Effector CD8-positive, alpha-beta T cell (primary cell): ENCODE data around the gene KCNIP3.
A peak's percentile ranks its signal among the peaks of the same experiment; 100 is the strongest.
"Not testable (repeated sequence)": the region's sequence is repeated elsewhere in the genome, so short reads cannot be mapped to it uniquely, and the experiment has no call there.

Experiments
- DNase-seq: peaks from one replicate; lab custom pipeline; 2025; lab: John Stamatoyannopoulos, UW

KCNIP3 gene

GRCh38 chr2:95383635-95384027 is 86.5 kb downstream of the KCNIP3 start:
- no peak for DNase-seq

GRCh38 chr2:95384854-95385569 is 87.9 kb downstream of the KCNIP3 start:
- no peak for DNase-seq

- no peak for DNase-seq
These were observed 88.4 kb downstream of the KCNIP3 start for GRCh38 chr2:95385570-95385984.

- DNase-seq, result no peak
These were observed 88.9 kb downstream of the KCNIP3 start for GRCh38 chr2:95386031-95386430.

GRCh38 chr2:95387358-95387757 is 90.2 kb downstream of the KCNIP3 start:
- DNase-seq, result no peak

- no peak for DNase-seq
These were observed 91.0 kb downstream of the KCNIP3 start for GRCh38 chr2:95388091-95388692.

- no peak for DNase-seq
These were observed 91.7 kb downstream of the KCNIP3 start for GRCh38 chr2:95388856-95389244.

- no peak for DNase-seq
These were observed 92.3 kb downstream of the KCNIP3 start for GRCh38 chr2:95389245-95390119.

- no peak for DNase-seq
These were observed 93.2 kb downstream of the KCNIP3 start for GRCh38 chr2:95390272-95390880.

- no peak for DNase-seq
These were observed 93.8 kb downstream of the KCNIP3 start for GRCh38 chr2:95390881-95391321.

GRCh38 chr2:95391641-95392310 is 94.6 kb downstream of the KCNIP3 start:
- DNase-seq, result no peak

GRCh38 chr2:95392320-95392719 is 95.2 kb downstream of the KCNIP3 start:
- DNase-seq, result no peak

GRCh38 chr2:95392730-95393455 is 95.7 kb downstream of the KCNIP3 start:
- DNase-seq, result no peak

GRCh38 chr2:95393901-95394300 is 96.8 kb downstream of the KCNIP3 start:
- DNase-seq, result no peak

- DNase-seq, result no peak
These were observed 101.9 kb downstream of the KCNIP3 start for GRCh38 chr2:95399061-95399460.

- DNase-seq, result no peak
These were observed 104.3 kb downstream of the KCNIP3 start for GRCh38 chr2:95401480-95401879.

- DNase-seq, result not testable (repeated sequence)
These were observed 104.8 kb downstream of the KCNIP3 start for GRCh38 chr2:95402004-95402369.

GRCh38 chr2:95402370-95403203 is 105.4 kb downstream of the KCNIP3 start, which contains the start of gene FAHD2A:
Gene FAHD2A, plus strand, starts transcription at chr2:95402708. Its CDS starts 2,851 bp downstream, at chr2:95405559.
- DNase-seq, result peak; percentile 86

- not testable (repeated sequence) for DNase-seq
These were observed 106.1 kb downstream of the KCNIP3 start for GRCh38 chr2:95403204-95403721.

GRCh38 chr2:95403824-95404223 is 106.7 kb downstream of the KCNIP3 start:
- DNase-seq, result not testable (repeated sequence)
